Testis (tissue), 2 donors: ENCODE measurements around the gene THAP11.

Source experiments
- CTCF ChIP-seq, 3 experiments: fragments of 450-650 bp in 2 of 3; fragments of 200-600 bp in 1 of 3; sonication (generic) in 1 of 3; IDR thresholded peaks; one replicate each; pipeline ENCODE4 v1.5.1; 2016 to 2019; ENCODE audit warnings: antibody characterized with exemption in 3 of 3, mild to moderate bottlenecking in 2 of 3, moderate library complexity in 1 of 3
- POLR2A ChIP-seq: fragments of 450-650 bp; IDR thresholded peaks from one replicate; pipeline ENCODE4 v1.6.1; 2017; ENCODE audit warnings: antibody characterized with exemption, mild to moderate bottlenecking, moderate library complexity

GRCh38 chr16:67804853-67805542 lies 37.1 kb upstream of the THAP11 start:
- TF ChIP-seq POLR2A (no peak), CTCF (IDR thresholded peaks at IDR 0.05) (no peak)
